CD4-positive, alpha-beta T cell treated with Interleukin-17A for 1 hour (primary cell): ENCODE results near the gene C6orf118.

Experiments used
- DNase-seq: peaks from one replicate; pipeline ENCODE4 v3.0.0-alpha.2; 2020

Gene C6orf118

GRCh38 chr6:165243801-165244200, 65.6 kb downstream of the C6orf118 start:
- DNase-seq = no peak

GRCh38 chr6:165236326-165236725, 73.1 kb downstream of the C6orf118 start:
- DNase-seq = no peak

GRCh38 chr6:165232731-165233488, 76.5 kb downstream of the C6orf118 start:
- no peak for DNase-seq

GRCh38 chr6:165231581-165232561, 77.5 kb downstream of the C6orf118 start:
- no peak for DNase-seq

- no peak for DNase-seq
These were observed 78.2 kb downstream of the C6orf118 start for GRCh38 chr6:165231177-165231576.
